ENCODE results near the gene RGS3.

The RGS3 gene

DNA sequence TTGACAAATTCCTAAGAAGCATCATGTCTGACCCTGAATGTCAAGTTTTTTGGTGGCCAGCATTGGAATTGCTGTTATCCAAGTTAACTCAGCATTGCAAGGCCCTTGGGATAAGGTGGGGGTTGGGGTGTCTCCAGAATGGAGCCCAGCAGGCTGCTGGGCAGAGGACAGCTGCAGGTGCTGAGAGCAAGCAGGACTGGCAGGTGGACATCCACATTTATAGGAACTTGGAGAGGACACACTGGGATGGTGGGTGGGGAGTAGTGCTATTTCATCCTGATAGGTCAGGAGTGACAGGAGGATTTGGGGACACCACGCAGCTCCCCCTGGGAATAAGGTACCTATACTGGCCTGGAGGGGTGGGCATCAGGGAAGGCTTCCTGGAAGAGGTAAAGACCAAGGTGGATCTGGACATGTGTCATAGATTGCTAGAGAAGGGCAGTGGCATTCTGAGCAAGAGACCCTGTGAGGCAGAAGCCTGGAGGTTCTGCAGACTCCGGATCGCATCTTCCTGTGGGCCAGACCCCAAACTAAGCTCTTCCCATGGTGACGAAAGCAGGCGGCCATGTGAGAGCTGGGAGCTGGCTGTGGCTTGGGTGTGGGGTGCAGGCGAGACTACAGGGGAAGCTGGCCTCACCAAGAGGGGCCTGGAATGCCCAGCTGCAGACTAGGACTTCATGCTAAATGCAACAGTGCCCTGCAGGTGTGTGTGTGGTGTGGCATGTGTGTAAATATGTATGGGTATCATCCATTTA is 148.1 kb downstream of the RGS3 start:
- no peak overlapping the region for H3K4me3 ChIP-seq (ENCODE audit: low read depth, low read length)
- H3K27ac ChIP-seq (ENCODE audit: extremely low read depth, low read depth, low read length), result no peak overlapping the region
- no peaks in the 10 kb centered on the region for H3K36me3 ChIP-seq (ENCODE audit: control insufficient read depth in 2 of 2, insufficient read depth in 1 of 2, low read length in 2 of 2)
- POLR2A ChIA-PET, result interaction anchor here (0.6 kb wide), 1 partner anchor 148 kb away, joined by 4 read pairs; the partner anchor contains the start of gene RGS3
- no peaks in the 10 kb centered on the region for H3K4me1 ChIP-seq (ENCODE audit: control insufficient read depth, insufficient read depth, low read length)
- H3K9me3 ChIP-seq (ENCODE audit: control insufficient read depth, insufficient read depth, low read depth, low read length), result no peaks in the 10 kb centered on the region
- CTCF ChIA-PET, result interaction anchor here (0.7 to 1.3 kb wide), 4 partner anchors 20 to 1125 kb away, joined by 3 to 7 read pairs (median 5); partner anchors contain the start of gene KIAA1958
- TF ChIP-seq, protein P1, sequence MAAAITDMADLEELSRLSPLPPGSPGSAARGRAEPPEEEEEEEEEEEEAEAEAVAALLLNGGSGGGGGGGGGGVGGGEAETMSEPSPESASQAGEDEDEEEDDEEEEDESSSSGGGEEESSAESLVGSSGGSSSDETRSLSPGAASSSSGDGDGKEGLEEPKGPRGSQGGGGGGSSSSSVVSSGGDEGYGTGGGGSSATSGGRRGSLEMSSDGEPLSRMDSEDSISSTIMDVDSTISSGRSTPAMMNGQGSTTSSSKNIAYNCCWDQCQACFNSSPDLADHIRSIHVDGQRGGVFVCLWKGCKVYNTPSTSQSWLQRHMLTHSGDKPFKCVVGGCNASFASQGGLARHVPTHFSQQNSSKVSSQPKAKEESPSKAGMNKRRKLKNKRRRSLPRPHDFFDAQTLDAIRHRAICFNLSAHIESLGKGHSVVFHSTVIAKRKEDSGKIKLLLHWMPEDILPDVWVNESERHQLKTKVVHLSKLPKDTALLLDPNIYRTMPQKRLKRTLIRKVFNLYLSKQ (tag by site-specific recombination; IDR thresholded peaks at IDR 0.05; ENCODE audit: borderline replicate concordance), result no peak
- TF ChIP-seq, protein P2, sequence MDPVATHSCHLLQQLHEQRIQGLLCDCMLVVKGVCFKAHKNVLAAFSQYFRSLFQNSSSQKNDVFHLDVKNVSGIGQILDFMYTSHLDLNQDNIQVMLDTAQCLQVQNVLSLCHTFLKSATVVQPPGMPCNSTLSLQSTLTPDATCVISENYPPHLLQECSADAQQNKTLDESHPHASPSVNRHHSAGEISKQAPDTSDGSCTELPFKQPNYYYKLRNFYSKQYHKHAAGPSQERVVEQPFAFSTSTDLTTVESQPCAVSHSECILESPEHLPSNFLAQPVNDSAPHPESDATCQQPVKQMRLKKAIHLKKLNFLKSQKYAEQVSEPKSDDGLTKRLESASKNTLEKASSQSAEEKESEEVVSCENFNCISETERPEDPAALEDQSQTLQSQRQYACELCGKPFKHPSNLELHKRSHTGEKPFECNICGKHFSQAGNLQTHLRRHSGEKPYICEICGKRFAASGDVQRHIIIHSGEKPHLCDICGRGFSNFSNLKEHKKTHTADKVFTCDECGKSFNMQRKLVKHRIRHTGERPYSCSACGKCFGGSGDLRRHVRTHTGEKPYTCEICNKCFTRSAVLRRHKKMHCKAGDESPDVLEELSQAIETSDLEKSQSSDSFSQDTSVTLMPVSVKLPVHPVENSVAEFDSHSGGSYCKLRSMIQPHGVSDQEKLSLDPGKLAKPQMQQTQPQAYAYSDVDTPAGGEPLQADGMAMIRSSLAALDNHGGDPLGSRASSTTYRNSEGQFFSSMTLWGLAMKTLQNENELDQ (tag by site-specific recombination; IDR thresholded peaks at IDR 0.05; ENCODE audit: low read depth), result no peak
- TF ChIP-seq ZNF670 (tag by site-specific recombination; IDR thresholded peaks at IDR 0.05; ENCODE audit: low read depth), result no peak
- no peak for TF ChIP-seq ZNF16 (tag by site-specific recombination; IDR thresholded peaks at IDR 0.05; ENCODE audit: low read depth)
- no peak for TF ChIP-seq ZBTB1 (tag by site-specific recombination; IDR thresholded peaks at IDR 0.05)
- no peak for TF ChIP-seq ZSCAN23 (tag by site-specific recombination; IDR thresholded peaks at IDR 0.05)
- TF ChIP-seq ZNF549 (tag by site-specific recombination; IDR thresholded peaks at IDR 0.05), result no peak
- TF ChIP-seq IKZF3 (tag by site-specific recombination; IDR thresholded peaks at IDR 0.05), result no peak
- TF ChIP-seq, protein P3, sequence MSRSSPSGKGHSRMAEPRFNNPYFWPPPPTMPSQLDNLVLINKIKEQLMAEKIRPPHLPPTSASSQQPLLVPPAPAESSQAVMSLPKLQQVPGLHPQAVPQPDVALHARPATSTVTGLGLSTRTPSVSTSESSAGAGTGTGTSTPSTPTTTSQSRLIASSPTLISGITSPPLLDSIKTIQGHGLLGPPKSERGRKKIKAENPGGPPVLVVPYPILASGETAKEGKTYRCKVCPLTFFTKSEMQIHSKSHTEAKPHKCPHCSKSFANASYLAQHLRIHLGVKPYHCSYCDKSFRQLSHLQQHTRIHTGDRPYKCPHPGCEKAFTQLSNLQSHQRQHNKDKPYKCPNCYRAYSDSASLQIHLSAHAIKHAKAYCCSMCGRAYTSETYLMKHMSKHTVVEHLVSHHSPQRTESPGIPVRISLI (tag by site-specific recombination; IDR thresholded peaks at IDR 0.05), result no peak
- TF ChIP-seq, protein P4, sequence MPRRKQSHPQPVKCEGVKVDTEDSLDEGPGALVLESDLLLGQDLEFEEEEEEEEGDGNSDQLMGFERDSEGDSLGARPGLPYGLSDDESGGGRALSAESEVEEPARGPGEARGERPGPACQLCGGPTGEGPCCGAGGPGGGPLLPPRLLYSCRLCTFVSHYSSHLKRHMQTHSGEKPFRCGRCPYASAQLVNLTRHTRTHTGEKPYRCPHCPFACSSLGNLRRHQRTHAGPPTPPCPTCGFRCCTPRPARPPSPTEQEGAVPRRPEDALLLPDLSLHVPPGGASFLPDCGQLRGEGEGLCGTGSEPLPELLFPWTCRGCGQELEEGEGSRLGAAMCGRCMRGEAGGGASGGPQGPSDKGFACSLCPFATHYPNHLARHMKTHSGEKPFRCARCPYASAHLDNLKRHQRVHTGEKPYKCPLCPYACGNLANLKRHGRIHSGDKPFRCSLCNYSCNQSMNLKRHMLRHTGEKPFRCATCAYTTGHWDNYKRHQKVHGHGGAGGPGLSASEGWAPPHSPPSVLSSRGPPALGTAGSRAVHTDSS (tag by site-specific recombination; IDR thresholded peaks at IDR 0.05), result no peak
- no peak for TF ChIP-seq KLF1 (tag by site-specific recombination; IDR thresholded peaks at IDR 0.05)
- no peak for TF ChIP-seq ZNF114 (tag by site-specific recombination; IDR thresholded peaks at IDR 0.05)
- TF ChIP-seq, protein P5, sequence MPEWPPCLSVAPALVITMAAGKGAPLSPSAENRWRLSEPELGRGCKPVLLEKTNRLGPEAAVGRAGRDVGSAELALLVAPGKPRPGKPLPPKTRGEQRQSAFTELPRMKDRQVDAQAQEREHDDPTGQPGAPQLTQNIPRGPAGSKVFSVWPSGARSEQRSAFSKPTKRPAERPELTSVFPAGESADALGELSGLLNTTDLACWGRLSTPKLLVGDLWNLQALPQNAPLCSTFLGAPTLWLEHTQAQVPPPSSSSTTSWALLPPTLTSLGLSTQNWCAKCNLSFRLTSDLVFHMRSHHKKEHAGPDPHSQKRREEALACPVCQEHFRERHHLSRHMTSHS (tag by site-specific recombination; IDR thresholded peaks at IDR 0.05), result no peak
- TF ChIP-seq EGR2 (tag by site-specific recombination; IDR thresholded peaks at IDR 0.05; ENCODE audit: low read depth), result no peak
- TF ChIP-seq, protein P6, sequence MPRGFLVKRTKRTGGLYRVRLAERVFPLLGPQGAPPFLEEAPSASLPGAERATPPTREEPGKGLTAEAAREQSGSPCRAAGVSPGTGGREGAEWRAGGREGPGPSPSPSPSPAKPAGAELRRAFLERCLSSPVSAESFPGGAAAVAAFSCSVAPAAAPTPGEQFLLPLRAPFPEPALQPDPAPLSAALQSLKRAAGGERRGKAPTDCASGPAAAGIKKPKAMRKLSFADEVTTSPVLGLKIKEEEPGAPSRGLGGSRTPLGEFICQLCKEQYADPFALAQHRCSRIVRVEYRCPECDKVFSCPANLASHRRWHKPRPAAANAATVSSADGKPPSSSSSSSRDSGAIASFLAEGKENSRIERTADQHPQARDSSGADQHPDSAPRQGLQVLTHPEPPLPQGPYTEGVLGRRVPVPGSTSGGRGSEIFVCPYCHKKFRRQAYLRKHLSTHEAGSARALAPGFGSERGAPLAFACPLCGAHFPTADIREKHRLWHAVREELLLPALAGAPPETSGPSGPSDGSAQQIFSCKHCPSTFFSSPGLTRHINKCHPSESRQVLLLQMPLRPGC (tag by site-specific recombination; IDR thresholded peaks at IDR 0.05), result no peak
- no peak for TF ChIP-seq ZNF596 (tag by site-specific recombination; IDR thresholded peaks at IDR 0.05)

Data from HEK293 (cell line).